ENCODE results near the gene CEP295NL.
"Not testable (repeated sequence)": the region's sequence is repeated elsewhere in the genome, so short reads cannot be mapped to it uniquely, and the experiment has no call there.

CEP295NL gene

GRCh38 chr17:78946631-78947030 lies 43.6 kb upstream of the CEP295NL start:
- Histone ChIP-seq H3K9me3 (peaks cover 5% of the 10 kb centered on the region; the same call in 1 of the 2 replicates), H3K4me1 (no peaks in the 10 kb centered on the region), H3K27me3 (no peaks in the 10 kb centered on the region), H3K4me3 (ENCODE audit: low read depth, low read length) (no peak overlapping the region), H3K36me3 (no peaks in the 10 kb centered on the region)
- no peak for TF ChIP-seq CTCF (IDR thresholded peaks at IDR 0.05; ENCODE audit: low read depth, low read length)
- no peak for DNase-seq

- no peak for DNase-seq
- H3K4me1 ChIP-seq: no peaks in the 10 kb centered on the region
- no peaks in the 10 kb centered on the region for H3K27me3 ChIP-seq
- H3K36me3 ChIP-seq: no peaks in the 10 kb centered on the region
- no peak for TF ChIP-seq CTCF (IDR thresholded peaks at IDR 0.05; ENCODE audit: low read depth, low read length)
- no peak overlapping the region for H3K4me3 ChIP-seq (ENCODE audit: low read depth, low read length)
- peaks cover 5% of the 10 kb centered on the region; the same call in 1 of the 2 replicates for H3K9me3 ChIP-seq
Observed at GRCh38 chr17:78946131-78946530, 43.1 kb upstream of the CEP295NL start.

DNA sequence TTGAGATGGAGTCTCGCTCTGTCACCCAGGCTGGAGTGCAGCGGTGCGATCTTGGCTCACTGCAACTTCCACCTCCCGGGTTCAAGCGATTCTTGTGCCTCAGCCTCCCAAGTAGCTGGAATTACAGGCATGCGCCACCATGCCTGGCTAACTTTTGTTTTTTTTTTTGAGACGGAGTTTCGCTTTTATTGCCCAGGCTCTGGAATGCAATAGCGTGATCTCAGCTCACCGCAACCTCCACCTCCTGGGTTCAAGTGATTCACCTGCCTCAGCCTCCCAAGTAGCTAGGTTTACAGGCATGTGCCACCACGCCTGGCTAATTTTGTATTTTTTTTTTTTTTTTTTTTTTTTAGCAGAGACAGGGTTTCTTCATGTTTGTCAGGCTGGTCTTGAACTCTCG lies 42.5 kb upstream of the CEP295NL start:
- not testable (repeated sequence) for H3K4me3 ChIP-seq (ENCODE audit: low read depth, low read length); DNase-seq; H3K27me3 ChIP-seq; H3K9me3 ChIP-seq; H3K36me3 ChIP-seq; H3K4me1 ChIP-seq

- DNase-seq: no peak
- Histone ChIP-seq H3K9me3 (no peaks in the 10 kb centered on the region), H3K4me1 (no peaks in the 10 kb centered on the region), H3K36me3 (no peaks in the 10 kb centered on the region), H3K27me3 (no peaks in the 10 kb centered on the region), H3K4me3 (ENCODE audit: low read depth, low read length) (no peak overlapping the region)
- TF ChIP-seq CTCF (IDR thresholded peaks at IDR 0.05; ENCODE audit: low read depth, low read length): no peak
Observed at GRCh38 chr17:78944956-78945355, 42.0 kb upstream of the CEP295NL start.

DNA sequence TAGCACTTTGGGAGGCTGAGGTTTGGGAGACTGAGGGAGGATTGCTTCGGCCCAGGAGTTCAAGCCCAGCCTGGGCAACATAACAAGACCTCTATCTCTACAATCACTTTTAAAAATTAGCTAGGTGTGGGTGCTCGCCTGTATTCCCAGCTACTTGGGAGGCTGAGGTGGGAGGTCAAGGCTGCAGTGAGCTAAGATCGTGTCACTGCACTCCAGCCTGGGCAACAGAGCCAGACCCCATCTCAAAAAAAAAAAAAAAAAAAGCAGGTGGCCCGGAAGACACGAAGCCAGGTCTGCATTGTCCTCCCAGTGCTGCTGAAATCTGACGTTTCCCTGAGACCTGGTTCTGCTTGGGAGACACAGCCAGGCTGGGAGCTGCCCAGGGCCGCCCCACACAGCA lies 41.0 kb upstream of the CEP295NL start:
- no peaks in the 10 kb centered on the region for H3K4me1 ChIP-seq
- no peaks in the 10 kb centered on the region for H3K9me3 ChIP-seq
- no peaks in the 10 kb centered on the region for H3K36me3 ChIP-seq
- H3K4me3 ChIP-seq (ENCODE audit: low read depth, low read length): no peak overlapping the region
- TF ChIP-seq CTCF (IDR thresholded peaks at IDR 0.05; ENCODE audit: low read depth, low read length): no peak
- H3K27me3 ChIP-seq: no peaks in the 10 kb centered on the region
- no peak for DNase-seq

DNA sequence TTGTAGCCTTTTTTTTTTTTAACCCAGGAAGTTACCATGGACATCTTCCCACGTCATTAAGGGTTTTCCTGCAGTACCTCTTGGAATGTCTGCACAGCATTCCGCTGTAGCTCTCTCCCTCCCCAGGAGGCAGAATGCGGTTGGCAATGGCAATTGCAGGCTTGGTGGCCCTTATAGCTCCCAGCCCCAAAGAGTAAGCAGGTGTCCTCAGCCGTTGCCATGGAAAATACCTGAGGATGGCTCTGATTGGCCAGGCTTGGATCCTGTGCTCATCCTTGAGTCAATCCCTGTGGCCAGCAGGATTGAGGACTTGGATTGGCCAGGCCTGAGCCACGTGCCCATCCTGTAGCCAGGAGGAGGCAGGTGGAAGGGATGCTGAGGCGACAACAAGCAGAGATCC lies 37.7 kb upstream of the CEP295NL start:
- Histone ChIP-seq H3K27me3 (no peaks in the 10 kb centered on the region), H3K9me3 (no peaks in the 10 kb centered on the region), H3K36me3 (no peaks in the 10 kb centered on the region), H3K4me3 (ENCODE audit: low read depth, low read length) (no peak overlapping the region), H3K4me1 (peaks cover 2% of the 10 kb centered on the region)
- TF ChIP-seq CTCF (IDR thresholded peaks at IDR 0.05; ENCODE audit: low read depth, low read length): no peak
- no peak for DNase-seq

GRCh38 chr17:78940258-78940657 lies 37.3 kb upstream of the CEP295NL start:
- Histone ChIP-seq H3K4me3 (ENCODE audit: low read depth, low read length) (no peak overlapping the region), H3K27me3 (no peaks in the 10 kb centered on the region), H3K4me1 (peaks cover 7% of the 10 kb centered on the region), H3K36me3 (no peaks in the 10 kb centered on the region), H3K9me3 (no peaks in the 10 kb centered on the region)
- no peak for TF ChIP-seq CTCF (IDR thresholded peaks at IDR 0.05; ENCODE audit: low read depth, low read length)
- DNase-seq: no peak

Measured in BE2C (cell line).